ENCODE data around the gene ZNF530. TPM values are rescaled to one million over a fixed set of nuclear protein-coding genes. Genes with fewer than 3 reads are reported as not detected.

ZNF530 gene
- polyA plus RNA-seq, 2 donors = 1.1 to 1.9 TPM

- Histone ChIP-seq H3K27ac (ENCODE audit: low read depth in 2 of 2, low read length in 1 of 2) (no peak overlapping the region), H3K4me1 (ENCODE audit: control insufficient read depth in 2 of 2, insufficient read depth in 2 of 2, low read length in 1 of 2) (no peaks in the 10 kb centered on the region), H3K36me3 (ENCODE audit: control insufficient read depth in 2 of 2, insufficient read depth in 2 of 2, low read length in 1 of 2) (peaks cover 27 to 35% of the 10 kb centered on the region in 2 donors), H3K9me3 (ENCODE audit: control insufficient read depth in 2 of 2, insufficient read depth in 1 of 2, low read depth in 1 of 2, low read length in 1 of 2) (peaks cover 36 to 72% of the 10 kb centered on the region in 2 donors), H3K27me3 (ENCODE audit: control insufficient read depth in 1 of 2, insufficient read depth in 2 of 2, low read length in 2 of 2) (no peaks in the 10 kb centered on the region), H3K4me3 (ENCODE audit: low read depth in 1 of 2, low read length in 2 of 2) (no peak overlapping the region)
Measured at GRCh38 chr19:57570707-57571106, 29.0 kb upstream of the ZNF530 start.

GRCh38 chr19:57572415-57572947, 27.2 kb upstream of the ZNF530 start:
- WGBS, 2 donors = 98% methylated on average over 3 of the region's 3 CpGs
- no peak overlapping the region for H3K4me3 ChIP-seq (ENCODE audit: low read depth in 1 of 2, low read length in 2 of 2)
- H3K4me1 ChIP-seq (ENCODE audit: control insufficient read depth in 2 of 2, insufficient read depth in 2 of 2, low read length in 1 of 2) = no peaks in the 10 kb centered on the region
- peaks cover 36 to 42% of the 10 kb centered on the region in 2 donors for H3K36me3 ChIP-seq (ENCODE audit: control insufficient read depth in 2 of 2, insufficient read depth in 2 of 2, low read length in 1 of 2)
- no peaks in the 10 kb centered on the region for H3K27me3 ChIP-seq (ENCODE audit: control insufficient read depth in 1 of 2, insufficient read depth in 2 of 2, low read length in 2 of 2)
- H3K9me3 ChIP-seq (ENCODE audit: control insufficient read depth in 2 of 2, insufficient read depth in 1 of 2, low read depth in 1 of 2, low read length in 1 of 2) = peaks cover 31 to 74% of the 10 kb centered on the region in 2 donors
- no peak overlapping the region for H3K27ac ChIP-seq (ENCODE audit: low read depth in 2 of 2, low read length in 1 of 2)

- Histone ChIP-seq H3K4me1 (ENCODE audit: control insufficient read depth in 2 of 2, insufficient read depth in 2 of 2, low read length in 1 of 2) (peaks cover 2 to 3% of the 10 kb centered on the region in 2 donors), H3K4me3 (ENCODE audit: low read depth in 1 of 2, low read length in 2 of 2) (no peak overlapping the region), H3K27ac (ENCODE audit: low read depth in 2 of 2, low read length in 1 of 2) (no peak overlapping the region), H3K9me3 (ENCODE audit: control insufficient read depth in 2 of 2, insufficient read depth in 1 of 2, low read depth in 1 of 2, low read length in 1 of 2) (peaks cover 25 to 48% of the 10 kb centered on the region in 2 donors), H3K36me3 (ENCODE audit: control insufficient read depth in 2 of 2, insufficient read depth in 2 of 2, low read length in 1 of 2) (peaks cover 36 to 38% of the 10 kb centered on the region in 2 donors), H3K27me3 (ENCODE audit: control insufficient read depth in 1 of 2, insufficient read depth in 2 of 2, low read length in 2 of 2) (no peaks in the 10 kb centered on the region)
Measured at GRCh38 chr19:57576661-57577060, 23.0 kb upstream of the ZNF530 start.

- H3K4me3 ChIP-seq (ENCODE audit: low read depth in 1 of 2, low read length in 2 of 2) = peak within 1 kb of the TSS; percentile 77 to 89
- peaks cover 23 to 44% of the 10 kb centered on the region in 2 donors for H3K9me3 ChIP-seq (ENCODE audit: control insufficient read depth in 2 of 2, insufficient read depth in 1 of 2, low read depth in 1 of 2, low read length in 1 of 2)
- peaks cover 7 to 10% of the 10 kb centered on the region in 2 donors for H3K4me1 ChIP-seq (ENCODE audit: control insufficient read depth in 2 of 2, insufficient read depth in 2 of 2, low read length in 1 of 2)
- peaks cover 22 to 26% of the 10 kb centered on the region in 2 donors for H3K36me3 ChIP-seq (ENCODE audit: control insufficient read depth in 2 of 2, insufficient read depth in 2 of 2, low read length in 1 of 2)
- WGBS, 2 donors = 0 to 1% methylated on average over 52 to 62 of the region's 62 CpGs
- peak within 1 kb of the TSS; percentile 69 to 90 for H3K27ac ChIP-seq (ENCODE audit: low read depth in 2 of 2, low read length in 1 of 2)
- no peaks in the 10 kb centered on the region for H3K27me3 ChIP-seq (ENCODE audit: control insufficient read depth in 1 of 2, insufficient read depth in 2 of 2, low read length in 2 of 2)
Measured at GRCh38 chr19:57578487-57579205, 21.0 kb upstream of the ZNF530 start, which contains the start of gene ZNF416. Gene ZNF416 (minus strand): TSS chr19:57578911. CDS start chr19:57578704, 207 bp downstream.

GRCh38 chr19:57583104-57583520, 16.6 kb upstream of the ZNF530 start:
- peak overlapping the region in 1 of 2 donors; percentile 18 for H3K27ac ChIP-seq (ENCODE audit: low read depth in 2 of 2, low read length in 1 of 2)
- 41 to 43% methylated on average over 21 of the region's 21 CpGs for WGBS, 2 donors
- H3K4me1 ChIP-seq (ENCODE audit: control insufficient read depth in 2 of 2, insufficient read depth in 2 of 2, low read length in 1 of 2) = peaks cover 7 to 16% of the 10 kb centered on the region in 2 donors
- H3K36me3 ChIP-seq (ENCODE audit: control insufficient read depth in 2 of 2, insufficient read depth in 2 of 2, low read length in 1 of 2) = no peaks in the 10 kb centered on the region
- peaks cover 15 to 22% of the 10 kb centered on the region in 2 donors for H3K9me3 ChIP-seq (ENCODE audit: control insufficient read depth in 2 of 2, insufficient read depth in 1 of 2, low read depth in 1 of 2, low read length in 1 of 2)
- H3K4me3 ChIP-seq (ENCODE audit: low read depth in 1 of 2, low read length in 2 of 2) = peak overlapping the region; percentile 55 to 59
- no peaks in the 10 kb centered on the region for H3K27me3 ChIP-seq (ENCODE audit: control insufficient read depth in 1 of 2, insufficient read depth in 2 of 2, low read length in 2 of 2)

- peak within 1 kb of the TSS in 1 of 2 donors; percentile 42 for H3K27ac ChIP-seq (ENCODE audit: low read depth in 2 of 2, low read length in 1 of 2)
- H3K27me3 ChIP-seq (ENCODE audit: control insufficient read depth in 1 of 2, insufficient read depth in 2 of 2, low read length in 2 of 2) = no peaks in the 10 kb centered on the region
- H3K36me3 ChIP-seq (ENCODE audit: control insufficient read depth in 2 of 2, insufficient read depth in 2 of 2, low read length in 1 of 2) = peaks cover 0 to 4% of the 10 kb centered on the region in 2 donors
- peaks cover 7 to 15% of the 10 kb centered on the region in 2 donors for H3K4me1 ChIP-seq (ENCODE audit: control insufficient read depth in 2 of 2, insufficient read depth in 2 of 2, low read length in 1 of 2)
- peaks cover 18 to 29% of the 10 kb centered on the region in 2 donors for H3K9me3 ChIP-seq (ENCODE audit: control insufficient read depth in 2 of 2, insufficient read depth in 1 of 2, low read depth in 1 of 2, low read length in 1 of 2)
- 5 to 7% methylated on average over 74 to 76 of the region's 76 CpGs for WGBS, 2 donors
- H3K4me3 ChIP-seq (ENCODE audit: low read depth in 1 of 2, low read length in 2 of 2) = peak within 1 kb of the TSS; percentile 55 to 59
Measured at GRCh38 chr19:57583521-57584416, 15.9 kb upstream of the ZNF530 start, which contains the start of gene ZIK1. Gene ZIK1 (plus strand): TSS chr19:57584145. CDS start chr19:57584357, 212 bp downstream.

- 94 to 97% methylated on average over 1 of the region's 1 CpG for WGBS, 2 donors
- Histone ChIP-seq H3K9me3 (ENCODE audit: control insufficient read depth in 2 of 2, insufficient read depth in 1 of 2, low read depth in 1 of 2, low read length in 1 of 2) (peaks cover 31 to 52% of the 10 kb centered on the region in 2 donors), H3K36me3 (ENCODE audit: control insufficient read depth in 2 of 2, insufficient read depth in 2 of 2, low read length in 1 of 2) (peaks cover 7 to 22% of the 10 kb centered on the region in 2 donors), H3K4me1 (ENCODE audit: control insufficient read depth in 2 of 2, insufficient read depth in 2 of 2, low read length in 1 of 2) (peaks cover 7 to 15% of the 10 kb centered on the region in 2 donors), H3K27me3 (ENCODE audit: control insufficient read depth in 1 of 2, insufficient read depth in 2 of 2, low read length in 2 of 2) (no peaks in the 10 kb centered on the region), H3K4me3 (ENCODE audit: low read depth in 1 of 2, low read length in 2 of 2) (no peak overlapping the region), H3K27ac (ENCODE audit: low read depth in 2 of 2, low read length in 1 of 2) (no peak overlapping the region)
Measured at GRCh38 chr19:57587529-57587928, 12.2 kb upstream of the ZNF530 start.

GRCh38 chr19:57599377-57599760, 316 bp upstream of the ZNF530 start:
- 51 to 54% methylated on average over 8 of the region's 8 CpGs for WGBS, 2 donors
- no peaks in the 10 kb centered on the region for H3K27me3 ChIP-seq (ENCODE audit: control insufficient read depth in 1 of 2, insufficient read depth in 2 of 2, low read length in 2 of 2)
- H3K4me3 ChIP-seq (ENCODE audit: low read depth in 1 of 2, low read length in 2 of 2) = peak overlapping the region; percentile 87 to 93
- H3K9me3 ChIP-seq (ENCODE audit: control insufficient read depth in 2 of 2, insufficient read depth in 1 of 2, low read depth in 1 of 2, low read length in 1 of 2) = peaks cover 4 to 11% of the 10 kb centered on the region in 2 donors
- H3K4me1 ChIP-seq (ENCODE audit: control insufficient read depth in 2 of 2, insufficient read depth in 2 of 2, low read length in 1 of 2) = peaks cover 4 to 6% of the 10 kb centered on the region in 2 donors
- H3K27ac ChIP-seq (ENCODE audit: low read depth in 2 of 2, low read length in 1 of 2) = no peak overlapping the region
- H3K36me3 ChIP-seq (ENCODE audit: control insufficient read depth in 2 of 2, insufficient read depth in 2 of 2, low read length in 1 of 2) = peaks cover 0 to 3% of the 10 kb centered on the region in 2 donors

- Histone ChIP-seq H3K4me1 (ENCODE audit: control insufficient read depth in 2 of 2, insufficient read depth in 2 of 2, low read length in 1 of 2) (no peaks in the 10 kb centered on the region), H3K27ac (ENCODE audit: low read depth in 2 of 2, low read length in 1 of 2) (no peak overlapping the region), H3K27me3 (ENCODE audit: control insufficient read depth in 1 of 2, insufficient read depth in 2 of 2, low read length in 2 of 2) (no peaks in the 10 kb centered on the region), H3K9me3 (ENCODE audit: control insufficient read depth in 2 of 2, insufficient read depth in 1 of 2, low read depth in 1 of 2, low read length in 1 of 2) (peaks cover 21 to 41% of the 10 kb centered on the region in 2 donors), H3K4me3 (ENCODE audit: low read depth in 1 of 2, low read length in 2 of 2) (no peak overlapping the region), H3K36me3 (ENCODE audit: control insufficient read depth in 2 of 2, insufficient read depth in 2 of 2, low read length in 1 of 2) (peaks cover 9 to 21% of the 10 kb centered on the region in 2 donors)
- 97 to 98% methylated on average over 5 of the region's 5 CpGs for WGBS, 2 donors
Measured at GRCh38 chr19:57606931-57607330, 7.2 kb downstream of the ZNF530 start.
